SIG-M5 (cell line): ENCODE results near the gene F2R.

Experiments used
- DNase-seq: peaks from one replicate; lab custom pipeline; 2025; lab: John Stamatoyannopoulos, UW

The F2R gene

GRCh38 chr5:76690704-76691466 lies 25.0 kb upstream of the F2R start:
- no peak for DNase-seq

GRCh38 chr5:76691467-76692273 lies 24.3 kb upstream of the F2R start:
- no peak for DNase-seq

- DNase-seq, result no peak
These were observed 23.7 kb upstream of the F2R start for GRCh38 chr5:76692274-76692540.

GRCh38 chr5:76692651-76693050 lies 23.3 kb upstream of the F2R start:
- no peak for DNase-seq

GRCh38 chr5:76693141-76693540 lies 22.8 kb upstream of the F2R start:
- DNase-seq, result no peak

GRCh38 chr5:76694317-76694716 lies 21.6 kb upstream of the F2R start:
- DNase-seq, result no peak

- DNase-seq, result no peak
These were observed 20.6 kb upstream of the F2R start for GRCh38 chr5:76695346-76695745.

- no peak for DNase-seq
These were observed 19.7 kb upstream of the F2R start for GRCh38 chr5:76696251-76696650.

- no peak for DNase-seq
These were observed 18.3 kb upstream of the F2R start for GRCh38 chr5:76697670-76698069.

- no peak for DNase-seq
These were observed 15.4 kb upstream of the F2R start for GRCh38 chr5:76700571-76700970.

- no peak for DNase-seq
These were observed 14.6 kb upstream of the F2R start for GRCh38 chr5:76701298-76701697.

- no peak for DNase-seq
These were observed 12.2 kb upstream of the F2R start for GRCh38 chr5:76703707-76704106.

- DNase-seq, result no peak
These were observed 11.7 kb upstream of the F2R start for GRCh38 chr5:76704131-76704663.

- no peak for DNase-seq
These were observed 10.4 kb upstream of the F2R start for GRCh38 chr5:76705574-76705973.

GRCh38 chr5:76709762-76710161 lies 6.2 kb upstream of the F2R start:
- DNase-seq, result no peak

GRCh38 chr5:76710991-76711390 lies 4.9 kb upstream of the F2R start:
- no peak for DNase-seq

GRCh38 chr5:76714751-76715485 lies 1.0 kb upstream of the F2R start:
- DNase-seq, result no peak

- no peak for DNase-seq
These were observed 515 bp upstream of the F2R start for GRCh38 chr5:76715486-76715735.

- no peak for DNase-seq
These were observed 681 bp downstream of the F2R start for GRCh38 chr5:76716456-76717157.

- DNase-seq, result no peak
These were observed 1.5 kb downstream of the F2R start for GRCh38 chr5:76717222-76718083.

GRCh38 chr5:76718381-76718832 lies 2.5 kb downstream of the F2R start:
- DNase-seq, result no peak
